Right forelimb (tissue), 1 donor: ENCODE data around the gene SPATA46.

Source experiments
- DNase-seq: peaks from one replicate; pipeline ENCODE4 v3.0.0-alpha.2; 2018

Gene SPATA46

GRCh38 chr1:162351246-162351842 is 25.3 kb downstream of the SPATA46 start:
- no peak for DNase-seq

GRCh38 chr1:162349635-162350330 is 26.9 kb downstream of the SPATA46 start:
- DNase-seq: no peak

GRCh38 chr1:162347281-162347680 is 29.4 kb downstream of the SPATA46 start:
- no peak for DNase-seq

- DNase-seq: no peak
These were observed 33.2 kb downstream of the SPATA46 start for GRCh38 chr1:162343470-162343869.

- DNase-seq: no peak
These were observed 34.1 kb downstream of the SPATA46 start for GRCh38 chr1:162342452-162342983.

GRCh38 chr1:162336621-162337285 is 39.9 kb downstream of the SPATA46 start:
- no peak for DNase-seq

- DNase-seq: peak; percentile 63
These were observed 41.5 kb downstream of the SPATA46 start for GRCh38 chr1:162335126-162335525.

GRCh38 chr1:162333991-162334390 is 42.7 kb downstream of the SPATA46 start:
- DNase-seq: no peak

- DNase-seq: no peak
These were observed 46.8 kb downstream of the SPATA46 start for GRCh38 chr1:162329826-162330225.

GRCh38 chr1:162328512-162328911 is 48.1 kb downstream of the SPATA46 start:
- DNase-seq: no peak

GRCh38 chr1:162327788-162328165 is 48.9 kb downstream of the SPATA46 start:
- DNase-seq: no peak

- no peak for DNase-seq
These were observed 49.4 kb downstream of the SPATA46 start for GRCh38 chr1:162327144-162327787.

- no peak for DNase-seq
These were observed 50.1 kb downstream of the SPATA46 start for GRCh38 chr1:162326559-162326958.

- no peak for DNase-seq
These were observed 52.3 kb downstream of the SPATA46 start for GRCh38 chr1:162324396-162324795.
